Activated CD4-positive, CD25-positive, alpha-beta regulatory T cell treated with anti-CD3 and anti-CD28 coated beads, Interleukin-2, amount 50 U/mL, for 16 hours (primary cell): Measurements from ENCODE around the gene ISCA2.

Experiments used
- DNase-seq: peaks from one replicate; pipeline ENCODE4 v3.0.0-alpha.2; 2020; ENCODE audit warnings: low read depth, low spot score

ISCA2 gene

DNA sequence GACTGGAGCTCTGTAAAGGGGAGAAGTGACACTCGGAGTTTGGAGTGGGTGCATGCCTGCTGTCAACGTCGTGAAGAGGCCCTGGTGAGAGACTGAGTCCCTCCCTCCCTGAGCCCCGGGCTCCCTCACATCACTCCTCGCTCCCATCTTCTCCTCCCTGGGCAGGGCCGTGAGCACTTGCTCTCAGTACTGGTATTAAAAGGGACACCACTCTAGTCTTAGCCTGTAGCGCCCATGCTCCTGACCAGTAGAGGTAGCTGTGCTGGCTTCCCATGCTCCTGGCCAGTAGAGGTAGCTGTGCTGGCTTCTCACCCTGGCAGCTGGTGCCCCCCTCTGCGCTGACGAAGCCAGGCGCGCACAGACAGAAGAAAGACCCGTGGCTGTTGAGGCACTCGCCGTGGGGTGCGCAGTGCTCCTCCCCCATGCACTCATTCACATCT, 14.7 kb downstream of the ISCA2 start:
- DNase-seq, result no peak

DNA sequence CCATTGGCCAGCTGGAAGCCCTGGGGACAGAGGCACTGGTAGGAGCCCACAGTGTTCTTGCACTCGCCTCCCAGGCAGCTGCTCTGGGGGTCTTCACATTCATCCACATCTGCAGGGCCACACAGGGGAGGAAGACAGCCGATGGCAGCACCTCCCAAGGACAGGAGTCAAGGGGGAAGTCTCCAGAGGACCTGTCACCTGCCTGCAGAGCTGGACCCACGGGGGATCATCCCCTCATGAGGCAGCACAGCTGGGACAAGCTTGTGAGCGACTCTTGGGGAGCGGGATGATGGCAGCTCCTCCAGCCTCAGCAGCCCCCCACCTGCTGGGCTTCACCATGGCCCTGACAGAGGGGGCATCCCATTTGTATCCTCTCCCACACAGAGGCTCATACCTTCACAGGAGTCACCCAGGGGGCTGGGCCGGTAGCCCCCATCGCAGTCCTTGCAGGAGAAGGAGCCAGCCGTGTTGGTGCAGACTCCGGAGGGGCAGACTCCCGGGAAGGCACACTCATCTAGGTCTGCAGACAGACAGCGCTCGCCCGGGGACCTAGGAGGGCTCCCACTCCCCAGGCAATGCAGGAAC, 15.4 kb downstream of the ISCA2 start:
- no peak for DNase-seq

DNA sequence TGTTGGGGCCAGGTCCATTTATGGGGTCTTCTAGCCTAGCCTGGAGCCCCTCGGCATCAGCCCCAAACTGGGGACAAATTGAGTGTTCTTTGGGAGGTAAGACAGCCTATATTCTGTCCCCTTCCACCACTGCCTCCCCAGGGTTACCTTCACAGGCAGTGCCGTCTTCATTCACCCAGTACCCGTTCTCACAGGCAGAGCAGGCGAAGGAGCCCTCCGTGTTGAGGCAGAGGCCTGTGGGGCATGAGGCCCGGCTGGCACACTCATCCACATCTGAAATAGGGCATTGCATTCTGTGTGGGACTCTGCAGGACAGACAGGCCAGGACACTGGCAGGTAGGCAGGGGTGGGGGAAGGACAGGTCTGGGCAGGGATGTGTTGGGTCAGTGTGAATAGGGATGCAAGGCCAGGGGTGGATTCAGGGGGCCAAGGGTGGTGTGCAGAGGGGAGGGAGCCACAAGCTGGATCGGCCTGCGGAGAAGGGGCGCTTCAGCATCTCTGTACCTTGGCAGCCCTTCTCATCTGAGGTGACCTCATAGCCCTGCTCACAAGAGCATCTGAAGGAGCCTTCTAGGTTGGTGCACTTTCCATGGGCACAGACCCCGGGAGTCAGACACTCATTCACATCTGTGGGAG, 16.1 kb downstream of the ISCA2 start:
- DNase-seq, result no peak

DNA sequence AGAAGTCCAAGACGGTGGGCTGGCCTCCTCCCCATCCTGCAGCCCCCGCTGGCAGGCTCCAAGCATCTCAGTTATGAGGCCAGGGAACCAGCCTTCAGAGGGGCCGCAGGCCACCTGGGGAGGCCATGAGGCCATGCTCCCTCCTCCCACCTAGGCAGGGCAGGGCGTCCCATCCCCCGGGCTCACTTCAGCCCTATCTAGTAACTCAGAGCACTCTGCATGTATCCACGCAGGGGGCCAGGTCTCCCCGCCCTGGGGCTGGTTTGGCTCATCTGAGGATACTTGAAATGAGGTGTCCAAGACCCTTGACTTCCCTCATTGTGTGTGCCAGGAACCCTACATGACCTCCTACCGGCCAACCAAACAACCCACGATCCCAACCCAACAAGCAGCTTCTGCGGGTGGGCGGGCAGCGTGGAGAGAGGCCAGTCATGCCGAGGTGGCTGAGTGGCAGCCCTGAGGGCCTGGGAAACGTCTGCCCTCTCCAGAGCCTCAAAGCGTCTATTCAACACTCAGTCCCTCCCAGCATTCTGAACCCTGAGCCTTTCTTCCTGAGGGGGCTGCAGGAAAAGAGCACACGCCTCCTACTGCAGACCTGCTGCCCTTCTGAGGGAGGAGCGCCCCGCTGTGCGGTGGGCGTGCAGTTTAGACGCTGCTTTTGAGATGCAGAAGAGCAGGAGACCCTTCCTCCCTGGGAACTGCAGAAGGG, 16.8 kb downstream of the ISCA2 start:
- no peak for DNase-seq

DNA sequence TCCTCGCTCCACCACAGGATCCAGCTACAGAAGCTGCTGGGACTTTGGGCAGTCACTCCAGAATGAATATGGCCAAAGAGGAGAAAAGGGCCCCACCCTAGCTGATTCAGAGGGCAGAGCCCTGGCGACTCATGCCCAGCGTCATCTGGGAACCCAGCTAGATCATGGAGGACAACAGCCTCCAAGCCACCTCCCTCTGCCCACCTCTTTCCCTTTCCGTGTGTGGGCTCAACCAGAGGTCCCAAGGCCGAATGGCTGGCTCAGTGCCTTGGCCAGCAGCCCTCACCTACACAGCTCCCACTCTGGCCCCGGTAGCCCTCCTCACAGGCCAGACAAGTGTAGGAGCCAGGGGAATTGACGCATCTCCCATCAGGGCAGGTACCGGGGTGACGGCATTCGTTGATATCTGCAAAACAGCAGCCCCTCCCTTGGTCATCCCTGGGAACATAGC, 17.4 kb downstream of the ISCA2 start:
- no peak for DNase-seq

DNA sequence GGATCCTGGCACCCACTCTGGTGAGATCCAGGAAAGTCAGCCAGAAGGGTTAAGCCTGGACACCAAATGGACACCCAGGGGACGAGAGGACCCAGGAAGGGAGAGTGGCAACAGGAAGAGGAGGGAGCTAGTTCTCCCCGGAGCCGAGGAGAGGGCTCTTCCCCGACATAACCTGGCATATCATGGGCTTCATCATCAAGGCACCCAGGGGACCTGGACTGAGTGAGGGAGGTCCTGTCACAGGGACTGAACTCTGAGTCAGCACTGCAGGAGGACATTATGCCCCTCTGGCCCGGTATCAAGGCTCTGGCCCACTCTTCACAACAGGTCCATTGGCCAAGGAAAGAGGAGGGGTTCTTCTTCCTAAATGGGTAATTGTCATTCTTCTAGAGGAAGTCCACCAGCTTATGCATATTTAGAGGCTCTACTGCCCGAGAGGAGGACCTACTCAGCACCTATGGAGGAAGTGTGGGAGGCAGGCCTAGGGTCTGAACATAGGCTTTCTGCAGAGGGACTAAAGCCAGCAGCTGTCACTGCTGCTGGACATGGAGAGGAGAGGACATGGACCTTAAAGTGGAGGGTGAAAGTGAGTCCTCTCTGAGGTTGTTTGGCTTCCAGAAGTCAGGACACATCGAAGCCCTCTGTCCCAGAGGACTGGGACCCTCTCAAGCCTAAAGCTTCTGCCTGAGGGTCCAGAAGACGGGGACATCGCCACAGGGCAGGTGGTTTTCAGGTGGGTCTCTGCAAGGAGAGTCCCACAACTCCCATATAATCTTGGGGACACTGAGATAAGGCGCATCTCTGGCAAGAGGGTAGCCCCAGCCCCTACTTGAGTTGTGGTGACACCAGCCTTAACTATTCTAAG, 18.6 kb downstream of the ISCA2 start:
- DNase-seq, result no peak

DNA sequence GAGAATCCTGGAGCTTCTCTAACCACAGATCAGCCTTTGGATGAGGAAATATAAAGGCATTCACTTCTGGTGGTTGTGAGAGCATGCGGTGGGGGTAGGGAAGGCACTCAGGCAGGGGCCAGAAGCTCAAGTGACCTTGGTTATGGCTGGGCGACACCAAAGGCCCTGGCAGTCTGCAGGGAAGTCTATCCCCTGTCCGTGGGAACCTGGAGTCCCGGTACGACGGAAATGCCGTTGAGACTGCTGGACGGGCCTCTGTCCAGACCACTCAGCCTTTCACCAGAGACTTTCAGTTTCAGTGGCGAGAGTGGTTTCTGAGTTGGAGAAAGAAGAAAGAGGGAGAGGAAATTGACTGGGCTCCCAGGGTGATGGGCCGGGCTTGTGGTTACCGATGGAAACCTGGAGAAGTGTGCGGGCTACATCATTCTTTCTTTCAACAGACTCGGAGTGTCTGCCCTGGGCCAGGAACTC, 20.9 kb downstream of the ISCA2 start:
- no peak for DNase-seq

DNA sequence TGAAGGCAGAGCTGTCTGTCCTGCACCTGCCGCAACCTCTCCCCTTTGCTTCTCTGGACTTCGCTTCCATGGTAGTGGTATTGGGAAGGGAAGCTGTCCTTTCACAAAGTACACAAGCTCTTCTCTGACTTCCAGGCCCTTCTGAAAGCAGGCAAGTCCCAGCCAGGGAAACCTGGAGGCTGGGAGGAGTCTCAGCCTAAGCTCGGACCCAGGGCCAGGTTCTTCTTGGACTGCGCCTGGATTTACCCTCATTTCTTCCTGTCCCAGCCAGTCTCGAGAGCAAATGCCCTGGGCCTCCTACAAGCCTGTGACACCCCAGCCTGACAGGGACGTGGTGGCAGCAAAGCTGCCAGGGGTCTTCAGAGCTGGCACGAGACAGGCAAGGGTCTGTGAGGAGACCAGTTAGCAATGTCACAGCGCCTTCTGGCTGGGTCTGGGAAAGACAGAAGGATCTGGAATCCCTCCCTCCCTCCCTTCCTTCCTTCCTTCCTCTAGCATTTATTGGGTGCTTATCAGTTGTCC, 22.4 kb downstream of the ISCA2 start:
- no peak for DNase-seq

DNA sequence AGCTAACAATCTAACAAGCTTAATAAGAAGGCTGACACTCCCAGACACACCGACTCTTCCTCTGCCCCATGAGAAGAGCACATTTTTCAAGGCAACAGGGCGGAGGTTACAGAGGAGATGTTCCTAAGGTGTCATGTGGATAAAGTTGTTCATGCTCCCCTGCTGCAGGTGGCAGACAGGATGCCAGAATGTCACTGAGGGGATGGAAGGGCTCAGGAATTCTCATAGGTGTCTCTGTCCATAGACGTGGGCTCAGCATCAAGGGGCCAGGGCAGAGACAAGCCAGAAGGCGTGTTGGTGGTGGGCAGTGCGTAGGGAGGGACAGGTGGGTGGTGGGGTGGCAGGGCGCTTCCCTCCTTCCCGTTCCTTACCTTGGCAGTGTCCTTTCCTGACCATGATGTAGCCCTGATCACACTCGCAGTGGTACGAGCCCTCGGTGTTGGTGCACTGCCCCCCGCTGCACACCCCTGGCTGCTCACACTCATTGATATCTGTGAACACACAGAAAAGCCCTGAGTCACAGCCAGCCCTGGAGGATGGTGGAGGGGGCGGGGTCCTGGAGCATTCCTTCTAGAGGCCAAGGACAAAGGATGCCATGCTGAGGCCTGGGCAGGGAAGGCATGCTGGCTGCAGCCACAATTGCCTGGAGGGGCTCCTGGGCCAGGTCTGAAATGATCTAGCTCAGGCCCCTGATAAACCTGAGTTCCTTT, 23.0 kb downstream of the ISCA2 start:
- no peak for DNase-seq

DNA sequence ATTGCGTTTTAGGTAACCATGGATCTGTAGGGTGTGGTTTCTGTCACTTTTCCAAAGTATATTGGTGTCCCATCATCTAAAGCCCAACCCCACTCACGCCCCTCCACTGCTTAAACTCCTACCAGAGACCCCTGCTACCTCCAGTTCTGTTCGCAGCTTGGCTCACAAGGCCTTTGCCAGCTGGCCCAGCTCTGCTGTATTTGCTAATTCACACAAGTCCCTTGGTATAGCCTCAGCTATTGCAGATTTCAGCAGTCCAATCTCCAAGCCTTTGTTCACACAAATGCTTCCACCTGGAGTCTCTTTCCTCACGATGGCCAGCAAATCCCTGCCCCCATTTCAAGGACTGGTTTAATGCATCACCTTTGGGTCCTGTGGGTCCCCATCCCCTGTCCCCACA, 24.2 kb downstream of the ISCA2 start:
- DNase-seq, result no peak

DNA sequence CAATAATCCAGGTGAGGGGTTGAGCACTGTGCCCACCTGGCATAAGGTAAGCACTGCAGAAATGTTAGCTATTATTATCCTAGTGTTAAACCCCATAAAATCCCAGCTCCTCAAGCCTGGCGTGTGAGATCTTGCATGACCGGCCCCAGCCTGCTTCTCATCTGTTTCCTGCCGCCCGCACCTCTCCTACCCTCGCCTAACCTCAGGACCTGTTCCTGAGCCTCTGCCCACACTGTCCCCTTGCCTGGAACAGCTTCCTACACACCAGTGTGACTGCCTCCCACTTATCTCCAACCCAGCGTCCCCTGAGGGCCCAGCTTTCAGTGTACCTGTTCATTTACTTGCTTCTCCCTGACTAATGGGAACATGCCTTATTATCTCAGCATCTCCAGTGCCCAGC, 24.7 kb downstream of the ISCA2 start:
- no peak for DNase-seq

DNA sequence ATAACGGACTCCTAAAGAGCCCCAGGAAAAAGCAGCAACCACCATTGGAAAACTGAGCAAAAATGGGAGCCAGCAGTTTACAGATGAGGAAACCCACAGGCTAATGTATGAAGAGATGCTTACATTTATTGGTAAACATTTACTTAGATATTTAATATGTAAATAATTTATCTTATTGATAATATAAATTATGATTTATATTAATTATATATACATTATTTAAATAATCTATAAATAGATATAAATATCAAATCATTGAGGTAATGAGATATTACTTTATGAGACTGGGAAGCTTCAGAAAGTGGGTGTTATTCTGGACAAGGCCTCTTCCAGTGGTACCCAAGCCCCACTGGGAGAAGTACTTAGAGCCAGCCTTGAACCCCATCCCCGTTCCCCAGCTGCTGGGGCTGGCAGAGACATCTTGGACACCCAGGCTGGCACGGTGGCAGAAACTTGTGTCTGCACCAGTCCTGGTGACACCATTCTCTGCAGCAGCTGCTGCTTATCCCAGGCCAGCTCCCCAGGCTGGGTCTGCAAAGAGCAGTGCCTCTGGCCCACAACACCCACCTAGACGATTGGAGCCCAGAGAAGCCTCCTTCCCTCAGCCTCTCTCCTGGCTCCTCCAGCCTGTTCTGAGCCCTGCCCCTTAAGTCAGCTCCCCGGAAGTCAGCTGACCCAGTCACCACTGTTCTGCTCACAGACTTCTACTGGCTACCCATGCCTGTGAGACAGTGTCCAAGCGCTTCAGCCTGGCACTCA, 25.9 kb downstream of the ISCA2 start:
- DNase-seq, result no peak

DNA sequence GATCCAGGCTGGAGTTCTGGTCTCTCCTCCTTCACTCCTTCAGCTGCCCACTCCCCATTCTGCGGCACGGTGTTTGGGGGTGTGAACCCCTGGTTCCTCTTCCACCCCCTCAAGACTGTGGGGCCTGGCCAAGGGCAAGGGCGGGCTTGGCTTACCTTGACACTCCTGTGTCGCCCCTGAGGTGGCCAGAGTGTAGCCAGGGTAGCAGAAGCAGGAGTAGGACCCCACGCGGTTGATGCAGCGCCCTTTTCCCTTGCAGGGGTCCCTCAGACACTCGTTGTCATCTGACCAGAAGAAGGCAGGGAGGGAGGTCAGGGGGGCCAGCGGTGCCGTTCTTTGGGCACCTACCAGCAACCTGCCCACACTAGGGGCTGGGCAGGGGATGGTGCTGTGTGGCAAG, 28.2 kb downstream of the ISCA2 start:
- DNase-seq, result no peak

DNA sequence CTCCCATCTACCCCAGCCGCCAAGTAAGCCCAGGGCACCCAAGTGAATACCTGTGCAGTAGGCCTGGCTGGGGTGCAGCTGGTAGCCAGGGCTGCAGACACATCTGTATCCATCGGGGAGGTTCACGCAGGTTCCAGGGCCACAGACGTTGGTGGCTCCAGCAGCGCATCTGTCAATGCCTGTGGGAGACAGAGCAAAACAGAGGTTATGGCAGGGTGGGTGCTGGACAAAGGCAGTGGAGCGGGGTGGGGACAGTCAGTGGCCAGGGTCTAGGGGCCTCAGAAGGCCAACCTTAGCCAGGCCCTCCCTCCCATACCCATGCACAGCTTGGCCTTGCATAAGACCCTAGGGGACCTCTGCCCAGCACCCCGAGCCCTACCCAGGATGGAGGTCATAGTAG, 29.2 kb downstream of the ISCA2 start:
- DNase-seq, result no peak

DNA sequence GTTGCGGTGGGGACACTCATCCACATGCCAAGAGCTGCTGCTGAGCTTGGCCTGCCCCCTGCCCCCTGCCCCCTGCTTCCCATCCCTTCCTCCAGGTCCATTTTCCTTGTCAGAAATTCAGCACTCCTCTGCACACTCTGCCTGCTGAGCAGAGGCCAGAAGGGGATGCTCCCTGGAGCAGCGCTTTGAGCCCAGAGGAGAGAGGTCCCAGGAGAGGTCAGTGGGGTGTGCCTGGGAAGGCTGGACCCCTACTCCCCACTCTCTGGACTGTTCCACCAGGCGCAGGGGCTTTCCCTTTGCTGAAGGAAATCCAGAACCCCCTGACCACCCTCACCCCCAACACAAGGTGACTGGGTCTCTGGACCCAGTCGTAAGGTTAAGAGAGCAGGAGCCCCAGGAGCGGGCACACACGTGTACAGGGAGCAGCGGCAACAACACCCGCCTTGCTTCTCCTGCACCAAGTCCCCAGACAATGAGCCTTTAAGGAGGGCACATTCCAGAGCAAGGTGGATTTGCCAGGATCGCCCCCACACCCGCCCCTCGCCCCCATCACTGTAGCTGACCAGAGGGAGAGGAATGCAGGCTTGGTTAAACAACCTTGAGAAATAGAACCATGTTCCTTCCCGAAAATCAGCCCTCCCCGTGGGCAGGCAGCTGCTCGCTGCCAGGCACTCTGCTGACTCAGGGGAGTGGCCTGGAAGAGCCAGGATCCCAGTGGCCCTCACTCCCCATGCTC, 30.7 kb downstream of the ISCA2 start:
- no peak for DNase-seq

DNA sequence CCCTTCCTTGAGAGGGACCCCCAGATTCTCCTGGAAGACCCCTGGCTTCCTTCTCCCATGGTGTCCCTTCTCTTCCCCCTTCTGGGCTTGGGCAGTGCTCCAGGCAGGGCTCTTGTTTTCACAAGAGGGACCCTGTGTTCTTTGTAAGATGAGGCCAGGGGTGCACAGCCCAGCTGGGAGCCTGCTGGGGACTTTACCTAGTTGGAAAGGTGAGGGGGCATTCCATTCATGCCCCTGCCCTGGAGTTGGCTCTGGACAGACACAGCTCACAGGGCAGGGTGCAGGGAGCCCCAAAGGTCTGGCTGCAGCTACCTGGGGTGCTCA, 31.2 kb downstream of the ISCA2 start:
- DNase-seq, result no peak

DNA sequence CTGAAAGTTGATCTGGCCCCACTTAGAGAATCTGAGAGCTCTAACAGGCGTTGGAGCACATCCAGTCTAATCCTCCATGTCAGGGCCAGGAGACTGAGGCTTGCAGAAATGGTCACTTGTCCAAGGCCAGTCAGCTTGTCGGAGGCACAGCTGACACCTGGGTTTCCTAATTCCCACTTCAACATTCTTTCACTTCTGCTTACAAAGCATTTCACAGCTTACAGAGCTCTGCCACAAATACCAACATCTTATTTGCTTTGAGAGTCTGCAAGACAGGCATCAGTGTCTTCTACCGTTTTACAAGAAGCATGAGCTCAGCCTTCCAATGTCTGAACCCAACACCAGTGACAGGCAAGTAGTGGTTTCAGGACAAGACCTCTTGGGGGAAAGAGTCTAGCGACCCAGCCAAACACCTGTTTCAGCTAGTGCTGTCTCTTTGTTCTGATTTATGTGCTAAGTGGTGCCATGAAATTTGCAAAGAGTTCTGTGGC, 31.8 kb downstream of the ISCA2 start:
- DNase-seq, result no peak

DNA sequence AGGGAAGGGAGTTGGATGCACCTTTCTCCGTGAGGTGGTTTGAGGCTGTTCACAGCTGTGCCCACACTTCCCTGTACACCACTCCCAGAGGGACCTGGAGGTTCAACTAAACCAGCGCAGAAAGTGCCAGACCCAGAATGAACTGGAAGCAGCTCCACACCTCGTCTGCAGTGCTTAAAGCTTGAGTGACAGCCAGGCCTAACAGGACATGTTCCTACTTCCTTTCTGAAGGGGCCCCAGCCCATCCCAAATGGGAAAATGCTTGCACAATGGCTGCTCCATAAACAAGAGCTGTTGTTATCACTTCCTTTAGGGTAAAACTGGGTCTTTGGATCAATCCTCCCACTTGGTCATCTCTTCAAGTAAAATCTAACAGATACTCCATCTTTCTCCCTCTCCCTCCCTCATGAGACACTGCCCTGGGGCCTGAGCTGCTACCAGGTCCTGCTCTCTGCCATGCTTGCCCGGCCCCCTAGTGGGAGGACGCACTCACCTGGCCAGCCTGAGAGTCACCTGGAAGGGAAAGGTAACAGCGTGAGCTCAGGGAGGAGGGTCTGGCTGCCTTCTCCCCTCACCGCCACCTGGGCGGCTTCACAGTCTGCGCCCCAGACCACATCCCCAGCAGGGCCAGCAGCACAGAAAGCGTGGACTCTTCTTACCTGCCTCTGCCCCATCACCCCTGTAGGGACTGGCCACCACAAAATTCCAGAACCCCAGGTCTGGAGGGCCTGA, 33.5 kb downstream of the ISCA2 start:
- DNase-seq, result no peak

DNA sequence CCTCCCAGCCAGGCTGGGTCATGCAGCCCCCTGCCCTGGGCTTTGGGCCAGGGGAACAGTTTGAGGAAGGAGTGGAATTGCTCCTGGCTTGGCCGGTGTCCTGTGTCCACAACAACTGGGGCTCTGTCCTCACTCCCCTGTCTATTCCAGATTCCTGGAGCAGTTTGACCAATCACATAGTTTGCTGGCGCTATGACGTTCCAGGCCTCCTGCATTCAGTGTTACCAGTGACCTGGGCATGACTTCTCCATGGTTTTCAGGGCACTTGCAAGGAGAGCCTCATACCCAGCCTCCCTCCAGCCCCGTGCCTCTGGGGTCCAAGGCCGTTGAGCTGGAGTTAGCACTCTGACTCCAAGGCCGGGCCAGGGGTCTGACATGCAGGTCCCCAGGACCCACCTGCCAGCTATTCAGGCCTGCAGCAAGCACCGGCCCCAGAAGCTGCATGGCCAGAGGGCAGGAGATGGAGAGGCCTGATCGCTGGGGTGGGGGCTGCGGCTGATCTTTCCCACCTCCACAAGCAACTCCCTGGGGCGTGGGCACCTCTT, 34.2 kb downstream of the ISCA2 start:
- no peak for DNase-seq
